Measurements from ENCODE around the gene PDE1A.
"Not testable (repeated sequence)": the region's sequence is repeated elsewhere in the genome, so short reads cannot be mapped to it uniquely, and the experiment has no call there.

PDE1A gene

GRCh38 chr2:182404975-182405561 lies 21.8 kb downstream of the PDE1A start:
- no peak for DNase-seq

GRCh38 chr2:182404092-182404491 lies 22.7 kb downstream of the PDE1A start:
- DNase-seq = no peak

DNA sequence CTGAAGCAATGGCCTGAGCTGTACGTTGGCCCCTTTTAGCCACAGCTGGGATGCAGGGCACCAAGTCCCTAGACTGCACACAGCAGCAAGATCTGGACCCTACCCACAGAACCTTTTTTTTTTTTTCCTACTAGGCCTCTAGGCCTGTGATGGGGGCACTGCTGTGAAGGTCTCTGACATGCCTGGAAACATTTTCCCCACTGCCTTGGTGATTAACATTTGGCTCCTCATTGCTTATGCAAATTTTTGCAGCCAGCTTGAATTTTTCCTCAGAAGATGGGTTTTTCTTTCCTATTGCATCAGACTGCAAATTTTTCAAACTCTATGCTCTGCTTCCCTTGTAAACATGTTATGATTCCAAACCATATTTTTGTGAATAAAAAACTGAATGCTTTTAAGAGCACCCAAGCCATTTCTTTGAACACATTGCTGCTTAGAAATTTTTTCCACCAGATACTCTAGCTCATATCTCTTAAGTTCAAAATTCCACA lies 33.5 kb downstream of the PDE1A start:
- no peak for DNase-seq

GRCh38 chr2:182391443-182391842 lies 35.4 kb downstream of the PDE1A start:
- no peak for DNase-seq

GRCh38 chr2:182386267-182386880 lies 40.5 kb downstream of the PDE1A start:
- DNase-seq = not testable (repeated sequence)

- no peak for DNase-seq
These were observed 42.0 kb downstream of the PDE1A start for GRCh38 chr2:182384860-182385259.

DNA sequence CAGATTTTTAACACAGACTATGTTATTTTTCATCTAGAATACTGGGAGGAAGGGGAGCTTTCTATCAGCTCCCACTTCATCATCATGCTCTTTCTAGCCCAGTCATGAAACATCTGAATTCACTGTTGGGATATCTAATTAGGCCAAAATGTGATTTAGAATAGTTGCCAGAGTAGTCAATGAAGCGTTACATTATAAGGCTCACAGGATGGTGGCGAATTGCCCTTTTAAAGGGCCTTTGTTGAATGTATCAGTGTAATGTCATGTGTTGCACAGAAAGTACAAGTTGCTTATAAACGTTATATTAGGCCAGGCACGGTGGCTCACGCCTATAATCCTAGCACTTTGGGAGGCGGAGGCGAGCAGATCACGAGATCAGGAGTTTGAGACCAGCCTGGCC lies 45.6 kb downstream of the PDE1A start:
- no peak for DNase-seq

- no peak for DNase-seq
These were observed 47.6 kb downstream of the PDE1A start for GRCh38 chr2:182379241-182379640.

- DNase-seq = no peak
These were observed 48.1 kb downstream of the PDE1A start for GRCh38 chr2:182378759-182379158.

DNA sequence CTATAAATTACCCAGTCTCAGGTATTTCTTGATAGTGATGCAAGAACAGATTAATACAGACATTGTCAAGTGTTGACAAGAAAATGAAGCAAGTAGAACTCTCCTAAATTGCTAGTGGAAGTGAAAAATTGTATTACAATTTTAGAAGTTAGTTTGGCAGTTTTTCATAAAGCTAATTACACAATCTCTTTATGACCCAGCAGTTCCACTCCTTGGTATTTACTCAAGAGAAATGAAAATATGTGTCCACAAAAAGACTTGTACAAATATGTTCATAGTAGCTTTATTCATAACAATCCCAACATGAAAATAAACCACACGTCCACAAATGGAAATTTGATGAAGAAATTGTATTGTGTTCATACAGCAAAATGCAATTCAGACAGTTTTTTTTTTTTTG lies 49.4 kb downstream of the PDE1A start:
- no peak for DNase-seq

GRCh38 chr2:182375862-182376261 lies 51.0 kb downstream of the PDE1A start:
- no peak for DNase-seq

DNA sequence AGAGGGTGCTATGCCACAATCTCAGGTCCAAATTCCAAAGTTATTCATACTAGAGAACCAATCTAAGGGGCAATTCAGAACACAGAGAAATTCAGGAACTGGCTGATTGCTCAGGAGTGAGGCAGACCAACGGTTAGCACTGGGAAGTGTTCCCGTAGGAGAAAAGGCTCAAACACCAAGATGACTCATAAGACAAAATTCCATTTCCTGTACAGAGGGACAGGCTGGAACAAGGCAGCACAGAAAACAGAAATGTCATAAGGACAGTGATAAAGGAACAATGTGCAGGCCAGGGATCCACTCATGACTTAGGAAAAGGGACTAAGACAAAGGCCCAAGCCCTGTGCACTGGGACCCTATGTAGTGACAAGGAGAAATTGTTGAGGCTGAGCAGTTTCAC lies 54.2 kb downstream of the PDE1A start:
- DNase-seq = no peak

DNA sequence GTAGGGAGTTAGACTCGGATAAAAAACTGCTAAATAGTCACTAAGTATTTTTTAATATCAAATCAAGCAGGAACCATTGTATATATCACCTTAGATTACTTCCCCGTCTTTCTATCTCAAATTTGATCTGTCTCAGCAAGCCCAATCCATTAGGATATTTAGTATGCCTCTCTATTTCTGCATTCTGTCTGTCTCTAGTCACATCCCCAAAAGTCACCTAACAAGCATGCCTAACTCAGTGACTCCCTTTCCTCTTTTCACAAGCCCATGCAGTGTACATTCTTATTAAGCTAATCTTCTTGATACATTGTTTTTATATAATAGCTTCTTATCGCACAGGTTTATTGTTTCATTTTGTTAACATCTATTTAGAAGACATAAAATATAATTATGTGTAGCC lies 57.8 kb downstream of the PDE1A start:
- DNase-seq = no peak

- DNase-seq = no peak
These were observed 58.4 kb downstream of the PDE1A start for GRCh38 chr2:182368446-182368845.

- DNase-seq = no peak
These were observed 59.4 kb downstream of the PDE1A start for GRCh38 chr2:182367401-182367800.

DNA sequence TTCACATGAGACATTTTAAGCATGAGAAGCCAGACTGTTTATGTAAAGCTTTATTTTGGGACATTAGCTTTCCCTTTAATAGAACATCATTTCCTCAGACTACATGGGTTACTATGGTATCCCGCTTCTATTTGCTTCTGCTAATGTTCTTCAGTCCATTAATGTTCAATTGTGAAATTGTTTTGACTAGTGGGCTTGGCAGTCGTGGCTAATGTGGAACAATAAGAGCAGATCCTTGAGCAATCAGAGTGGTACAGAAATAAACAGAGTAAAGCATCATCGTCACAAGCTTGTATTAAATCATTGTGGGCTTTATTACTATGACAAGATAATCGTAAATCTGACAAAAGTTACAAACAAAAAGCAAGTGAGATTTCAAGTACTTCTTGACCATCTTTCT lies 60.2 kb downstream of the PDE1A start:
- DNase-seq = no peak

DNA sequence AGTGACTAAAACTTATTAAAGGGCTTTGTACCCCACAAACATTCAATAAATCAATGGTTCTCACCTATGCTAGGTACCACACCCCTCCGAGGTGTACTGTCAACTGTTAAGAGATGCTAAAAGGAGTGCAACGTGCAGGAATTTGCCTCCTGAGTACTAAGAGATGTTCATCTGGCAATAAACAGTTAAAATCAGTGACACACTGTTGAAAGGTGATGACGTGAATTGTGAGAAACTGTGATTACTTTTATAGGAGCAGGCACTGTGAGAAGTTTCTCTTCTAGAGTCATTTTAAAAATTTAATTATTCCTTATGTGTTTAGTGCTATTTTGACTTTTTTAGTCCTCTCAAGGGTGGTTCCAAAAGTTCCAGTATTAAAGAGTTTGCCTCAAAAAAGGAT lies 61.0 kb downstream of the PDE1A start:
- no peak for DNase-seq

- no peak for DNase-seq
These were observed 65.4 kb downstream of the PDE1A start for GRCh38 chr2:182361477-182361876.

DNA sequence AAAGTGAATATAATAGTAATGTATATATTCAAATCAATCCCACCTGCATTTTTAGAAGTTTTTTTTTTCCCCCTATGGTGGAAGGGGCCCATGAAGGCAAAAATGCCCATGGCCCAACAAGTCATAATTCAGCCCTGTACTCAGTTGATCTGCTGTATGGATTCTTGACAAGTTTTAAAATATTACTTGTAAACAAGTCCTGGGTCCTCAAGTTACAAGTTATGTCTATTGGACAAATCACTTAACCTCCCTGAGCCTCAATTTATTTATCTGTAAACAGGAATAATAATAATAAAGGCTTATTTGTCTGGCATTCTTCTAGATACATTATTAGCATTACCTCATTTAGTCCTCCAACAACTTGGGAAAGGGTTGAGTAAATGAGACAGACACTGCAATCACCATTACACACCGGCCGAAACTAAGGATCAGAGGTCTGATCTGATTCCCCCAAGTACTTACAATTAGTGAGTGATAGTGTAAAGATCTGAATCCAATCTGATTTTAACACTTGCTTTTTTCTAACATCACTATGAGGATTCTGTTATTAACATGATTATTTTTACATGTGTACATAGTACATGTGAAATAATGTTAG lies 66.1 kb downstream of the PDE1A start:
- DNase-seq = no peak

DNA sequence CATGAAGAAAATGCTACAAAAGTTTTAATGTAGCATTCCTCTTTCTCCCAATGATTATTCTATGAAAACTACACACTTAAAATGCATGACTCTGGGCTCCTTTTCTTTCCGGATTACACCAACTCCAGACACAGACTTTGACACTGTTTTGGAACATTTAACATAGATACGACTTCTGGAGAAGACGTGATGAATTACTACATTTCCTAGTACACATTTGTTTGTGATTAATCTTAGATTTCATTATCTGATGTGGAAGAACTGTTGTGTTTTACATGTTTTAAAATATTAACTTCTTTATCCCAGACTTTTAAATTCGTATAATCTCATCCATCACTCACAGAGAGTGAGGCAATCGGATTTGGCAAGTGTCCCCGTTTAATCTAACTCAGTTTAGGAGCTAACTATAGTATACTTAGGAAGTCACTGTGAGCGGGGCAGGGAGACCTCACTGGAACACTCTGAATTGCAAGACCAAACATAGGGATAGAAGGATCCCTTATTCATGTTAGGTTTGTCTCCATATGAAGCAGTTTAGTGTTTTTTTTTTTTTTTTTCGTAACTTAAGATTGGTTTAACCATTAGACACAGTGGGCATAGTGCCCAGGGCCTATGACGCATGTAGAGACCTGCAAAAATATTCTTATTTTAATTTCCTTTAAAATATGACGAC lies 66.7 kb downstream of the PDE1A start:
- DNase-seq = no peak

DNA sequence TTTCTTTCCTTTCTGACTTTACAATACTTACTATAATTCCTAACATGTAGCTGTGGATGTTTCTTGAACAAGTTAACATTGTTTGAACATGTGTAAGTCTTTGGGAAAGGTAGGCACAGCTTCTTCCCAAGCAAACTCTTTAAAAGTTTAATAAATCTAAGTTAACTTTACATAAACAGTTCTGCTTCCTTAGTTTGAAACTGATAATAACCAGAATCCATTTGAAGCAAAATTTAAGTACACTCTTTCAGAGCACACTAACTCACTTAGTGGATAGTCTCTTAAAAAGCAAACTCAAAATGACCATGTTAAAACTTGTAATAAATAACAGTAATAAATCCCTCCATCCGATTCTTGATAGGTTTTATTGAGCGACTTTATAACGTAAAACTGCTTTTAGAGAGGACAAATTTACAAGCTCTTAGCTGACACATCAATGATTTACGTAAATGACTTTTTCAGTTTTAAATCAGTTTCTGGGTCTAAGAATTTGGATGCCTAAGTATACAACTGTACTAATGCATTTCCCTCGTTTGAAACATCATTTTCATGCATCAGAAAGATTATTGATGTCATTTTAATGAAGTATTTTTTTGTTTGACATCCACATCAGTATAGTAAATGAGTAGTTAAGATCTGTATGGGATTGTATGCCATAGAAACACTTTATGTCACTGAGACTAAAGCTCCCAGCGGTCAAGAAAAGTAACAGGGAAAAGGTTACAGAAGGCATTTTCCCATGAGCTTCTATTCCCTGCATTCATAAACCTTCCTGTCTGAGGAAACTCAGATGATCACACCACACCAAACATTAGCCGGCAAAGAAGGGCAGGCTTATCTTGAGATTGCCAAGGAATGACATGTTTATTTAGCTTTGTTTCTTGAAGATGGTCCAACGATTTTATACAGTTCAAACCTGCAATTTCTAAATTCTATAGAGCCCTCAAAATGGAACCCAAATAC lies 67.5 kb downstream of the PDE1A start:
- no peak for DNase-seq

DNA sequence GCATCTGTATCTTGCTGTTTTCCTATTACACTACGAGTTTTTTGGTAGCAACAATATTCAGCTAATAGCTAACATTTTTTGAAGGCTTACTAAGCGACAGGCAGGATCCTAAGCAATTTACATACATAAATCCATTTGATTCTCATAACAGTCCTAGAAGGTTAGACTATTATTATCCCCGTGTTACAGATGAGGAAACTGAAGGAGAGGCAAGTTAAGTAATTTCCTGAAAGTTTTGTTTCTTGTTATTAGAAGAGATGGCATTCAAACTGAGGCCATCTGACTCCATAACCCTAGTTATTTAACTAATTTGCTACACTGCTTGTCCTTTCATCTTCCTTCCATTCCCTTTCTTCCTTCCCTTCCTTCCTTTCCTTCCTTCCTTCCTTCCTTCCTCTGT lies 68.2 kb downstream of the PDE1A start:
- DNase-seq = no peak

- no peak for DNase-seq
These were observed 71.0 kb downstream of the PDE1A start for GRCh38 chr2:182355815-182356214.
